Measurements from ENCODE around the gene FRAS1. TPM values are rescaled to one million over a fixed set of nuclear protein-coding genes. Genes with fewer than 3 reads are reported as not detected.
"Not testable (repeated sequence)": the region's sequence is repeated elsewhere in the genome, so short reads cannot be mapped to it uniquely, and the experiment has no call there.

The FRAS1 gene
- total RNA-seq, 1 experiment from 2014 or later, result 3.4 TPM

DNA sequence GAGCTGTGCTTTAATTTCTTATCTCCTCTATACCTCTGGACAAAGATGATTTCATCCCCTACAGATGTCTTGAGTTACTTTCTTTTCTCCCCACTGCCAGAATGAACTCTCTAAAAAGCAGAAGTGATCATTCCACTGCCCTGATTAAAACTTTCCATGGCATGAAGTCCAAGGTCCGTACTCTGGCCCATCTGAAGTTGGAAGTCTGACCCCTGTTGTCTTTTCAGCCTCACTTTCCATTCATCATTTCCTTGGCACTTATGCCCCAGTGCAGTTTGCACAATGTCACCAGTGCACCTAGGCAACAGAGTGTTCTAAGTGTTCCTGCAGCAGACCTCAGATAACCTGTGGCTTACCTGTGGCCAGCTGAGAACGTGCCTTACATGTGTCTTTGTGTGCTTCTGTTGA is 242.4 kb downstream of the FRAS1 start:
- intact Hi-C loops (cut with micrococcal nuclease), result no loop called here

DNA sequence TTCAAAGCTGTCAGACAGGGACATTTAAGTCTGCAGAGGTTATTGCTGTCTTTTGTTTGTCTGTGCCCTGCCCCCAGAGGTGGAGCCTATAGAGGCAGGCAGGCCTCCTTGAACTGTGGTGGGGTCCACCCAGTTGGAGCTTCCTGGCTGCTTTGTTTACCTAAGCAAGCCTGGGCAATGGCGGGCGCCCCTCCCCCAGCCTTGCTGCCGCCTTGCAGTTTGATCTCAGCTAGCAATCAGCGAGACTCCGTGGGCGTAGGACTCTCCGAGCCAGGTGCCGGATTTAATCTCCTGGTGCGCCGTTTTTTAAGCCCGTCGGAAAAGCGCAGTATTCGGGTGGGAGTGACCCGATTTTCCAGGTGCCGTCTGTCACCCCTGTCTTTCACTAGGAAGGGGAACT is 250.1 kb downstream of the FRAS1 start:
- H3K9ac ChIP-seq (ENCODE audit: low read length); H3K4me1 ChIP-seq (ENCODE audit: insufficient read depth, low read length); intact Hi-C loops (cut with micrococcal nuclease); H3K79me2 ChIP-seq (ENCODE audit: low read length); H4K20me1 ChIP-seq (ENCODE audit: low read length); H3K4me2 ChIP-seq (ENCODE audit: low read length); H3F3A ChIP-seq (ENCODE audit: low read length, unreplicated experiment); H3K4me3 ChIP-seq (ENCODE audit: low read length); DNase-seq; BruUV-seq (replicated peaks); POLR2A ChIA-PET (ENCODE audit: unreplicated experiment); H3K9me2 ChIP-seq (replicated peaks; ENCODE audit: low read length); H3K27me3 ChIP-seq (ENCODE audit: low read length); H3K27ac ChIP-seq (ENCODE audit: low read length); ATAC-seq; CTCF ChIA-PET; H2AFZ ChIP-seq (ENCODE audit: low read length); H3K9me3 ChIP-seq (ENCODE audit: low read length); H3K36me3 ChIP-seq (ENCODE audit: low read depth, low read length): not testable (repeated sequence)

More for the DNA sequence above, 242.4 kb downstream of the FRAS1 start:
- Histone ChIP-seq H3K4me1 (ENCODE audit: insufficient read depth, low read length) (peaks cover 9% of the 10 kb centered on the region), H3K27ac (ENCODE audit: low read length) (no peak overlapping the region), H3K27me3 (ENCODE audit: low read length) (no peaks in the 10 kb centered on the region), H3K4me3 (ENCODE audit: low read length) (no peak overlapping the region), H3F3A (ENCODE audit: low read length, unreplicated experiment) (no peaks in the 10 kb centered on the region), H3K36me3 (ENCODE audit: low read depth, low read length) (no peaks in the 10 kb centered on the region), H3K9me3 (ENCODE audit: low read length) (no peaks in the 10 kb centered on the region), H3K9me2 (replicated peaks; ENCODE audit: low read length) (no peaks in the 10 kb centered on the region), H3K4me2 (ENCODE audit: low read length) (no peak overlapping the region), H2AFZ (ENCODE audit: low read length) (no peak overlapping the region), H4K20me1 (ENCODE audit: low read length) (no peaks in the 10 kb centered on the region), H3K9ac (ENCODE audit: low read length) (no peak overlapping the region), H3K79me2 (ENCODE audit: low read length) (no peaks in the 10 kb centered on the region)
- DNase-seq (no peak), ATAC-seq (no peak)
- CTCF ChIA-PET, result no interaction called here
- POLR2A ChIA-PET (ENCODE audit: unreplicated experiment), result no interaction called here
- BruUV-seq (replicated peaks), result no TSS peak
- TF ChIP-seq EZH2 (IDR thresholded peaks at IDR 0.05; ENCODE audit: low read length, unreplicated experiment), result no peak
- TF ChIP-seq, protein P1, sequence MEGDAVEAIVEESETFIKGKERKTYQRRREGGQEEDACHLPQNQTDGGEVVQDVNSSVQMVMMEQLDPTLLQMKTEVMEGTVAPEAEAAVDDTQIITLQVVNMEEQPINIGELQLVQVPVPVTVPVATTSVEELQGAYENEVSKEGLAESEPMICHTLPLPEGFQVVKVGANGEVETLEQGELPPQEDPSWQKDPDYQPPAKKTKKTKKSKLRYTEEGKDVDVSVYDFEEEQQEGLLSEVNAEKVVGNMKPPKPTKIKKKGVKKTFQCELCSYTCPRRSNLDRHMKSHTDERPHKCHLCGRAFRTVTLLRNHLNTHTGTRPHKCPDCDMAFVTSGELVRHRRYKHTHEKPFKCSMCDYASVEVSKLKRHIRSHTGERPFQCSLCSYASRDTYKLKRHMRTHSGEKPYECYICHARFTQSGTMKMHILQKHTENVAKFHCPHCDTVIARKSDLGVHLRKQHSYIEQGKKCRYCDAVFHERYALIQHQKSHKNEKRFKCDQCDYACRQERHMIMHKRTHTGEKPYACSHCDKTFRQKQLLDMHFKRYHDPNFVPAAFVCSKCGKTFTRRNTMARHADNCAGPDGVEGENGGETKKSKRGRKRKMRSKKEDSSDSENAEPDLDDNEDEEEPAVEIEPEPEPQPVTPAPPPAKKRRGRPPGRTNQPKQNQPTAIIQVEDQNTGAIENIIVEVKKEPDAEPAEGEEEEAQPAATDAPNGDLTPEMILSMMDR (conservative IDR thresholded peaks at IDR 0.05; ENCODE audit: low read depth, low read length), result no peak
- TF ChIP-seq EZH2phosphoT487 (IDR thresholded peaks at IDR 0.05; ENCODE audit: borderline replicate concordance, low read length), result no peak

DNA sequence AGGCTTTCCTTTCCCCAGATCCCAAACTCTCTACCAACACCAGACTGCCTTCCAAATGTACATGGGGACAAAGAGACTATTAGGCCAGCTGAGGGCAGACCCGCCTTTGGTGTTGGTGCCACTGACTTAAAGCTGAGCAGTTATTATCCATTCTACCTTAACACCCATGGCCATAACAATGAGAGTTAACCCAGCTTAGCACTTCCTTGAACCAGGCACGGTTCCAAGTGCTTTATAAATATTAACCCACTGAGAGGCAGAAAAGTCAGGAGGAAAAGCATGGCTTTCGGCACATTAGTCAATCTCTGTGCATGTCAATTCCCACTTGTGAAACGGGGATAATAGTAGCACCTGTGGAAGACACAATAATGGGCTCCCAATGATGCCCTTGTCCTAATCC is 251.4 kb downstream of the FRAS1 start:
- H3K9me2 ChIP-seq (replicated peaks; ENCODE audit: low read length), result no peaks in the 10 kb centered on the region
- no peak overlapping the region for H3K9ac ChIP-seq (ENCODE audit: low read length)
- no peaks in the 10 kb centered on the region for H3K4me1 ChIP-seq (ENCODE audit: insufficient read depth, low read length)
- H4K20me1 ChIP-seq (ENCODE audit: low read length), result no peaks in the 10 kb centered on the region
- BruUV-seq (replicated peaks), result no TSS peak
- intact Hi-C loops (cut with micrococcal nuclease), result no loop called here
- H3K79me2 ChIP-seq (ENCODE audit: low read length), result no peaks in the 10 kb centered on the region
- H3K27me3 ChIP-seq (ENCODE audit: low read length), result no peaks in the 10 kb centered on the region
- DNase-seq, result no peak
- H3K36me3 ChIP-seq (ENCODE audit: low read depth, low read length), result no peaks in the 10 kb centered on the region
- H3K4me3 ChIP-seq (ENCODE audit: low read length), result no peak overlapping the region
- H3K27ac ChIP-seq (ENCODE audit: low read length), result no peak overlapping the region
- ChIA-PET CTCF (no interaction called here), POLR2A (ENCODE audit: unreplicated experiment) (no interaction called here)
- no peak overlapping the region for H2AFZ ChIP-seq (ENCODE audit: low read length)
- no peaks in the 10 kb centered on the region for H3K9me3 ChIP-seq (ENCODE audit: low read length)
- no peak for ATAC-seq
- H3F3A ChIP-seq (ENCODE audit: low read length, unreplicated experiment), result no peaks in the 10 kb centered on the region
- no peak overlapping the region for H3K4me2 ChIP-seq (ENCODE audit: low read length)
- no peak for TF ChIP-seq EZH2 (IDR thresholded peaks at IDR 0.05; ENCODE audit: low read length, unreplicated experiment)
- TF ChIP-seq EZH2phosphoT487 (IDR thresholded peaks at IDR 0.05; ENCODE audit: borderline replicate concordance, low read length), result no peak
- TF ChIP-seq, protein P1 (conservative IDR thresholded peaks at IDR 0.05; ENCODE audit: low read depth, low read length), result no peak

Measured in PC-3 (cell line).